Upper lobe of left lung (tissue), 4 donors: ENCODE data around the gene KRTAP5-7.

ENCODE experiments used
- CTCF ChIP-seq, 6 experiments: fragments of 450-650 bp in 4 of 6; fragments of 200-600 bp in 2 of 6; sonication (generic) in 2 of 6; IDR thresholded peaks; one replicate each; pipeline ENCODE4 v1.5.1; 2016 to 2019; ENCODE audit warnings: antibody characterized with exemption in 6 of 6
- EP300 ChIP-seq, 4 donors: sonication (generic); formaldehyde crosslinking; IDR thresholded peaks; one replicate each; pipeline ENCODE4 v1.5.1; 2017; ENCODE audit warnings: antibody characterized with exemption in 4 of 4, control low read depth in 2 of 4
- POLR2A ChIP-seq, 4 donors: fragments of 450-650 bp; IDR thresholded peaks; one replicate each; pipeline ENCODE4 v1.5.1; 2016 to 2017; ENCODE audit warnings: antibody characterized with exemption in 4 of 4, mild to moderate bottlenecking in 2 of 4
- POLR2AphosphoS5 ChIP-seq, 2 donors: sonication (generic); formaldehyde crosslinking; IDR thresholded peaks; one replicate each; pipeline ENCODE4 v1.5.1; 2017; ENCODE audit warnings: antibody characterized with exemption in 2 of 2

GRCh38 chr11:71482746-71483364 is 44.2 kb upstream of the KRTAP5-7 start:
- TF ChIP-seq CTCF (IDR thresholded peaks at IDR 0.05) (no peak), POLR2A (IDR thresholded peaks at IDR 0.05) (no peak), EP300 (IDR thresholded peaks at IDR 0.05) (no peak), POLR2AphosphoS5 (IDR thresholded peaks at IDR 0.05) (no peak)
